ENCODE data around the gene SEZ6L. TPM values are rescaled to one million over a fixed set of nuclear protein-coding genes. Genes with fewer than 3 reads are reported as not detected.

The SEZ6L gene
- total RNA-seq, 4 donors from 2014 or later: 0.14 to 0.16 TPM; not detected in 2

DNA sequence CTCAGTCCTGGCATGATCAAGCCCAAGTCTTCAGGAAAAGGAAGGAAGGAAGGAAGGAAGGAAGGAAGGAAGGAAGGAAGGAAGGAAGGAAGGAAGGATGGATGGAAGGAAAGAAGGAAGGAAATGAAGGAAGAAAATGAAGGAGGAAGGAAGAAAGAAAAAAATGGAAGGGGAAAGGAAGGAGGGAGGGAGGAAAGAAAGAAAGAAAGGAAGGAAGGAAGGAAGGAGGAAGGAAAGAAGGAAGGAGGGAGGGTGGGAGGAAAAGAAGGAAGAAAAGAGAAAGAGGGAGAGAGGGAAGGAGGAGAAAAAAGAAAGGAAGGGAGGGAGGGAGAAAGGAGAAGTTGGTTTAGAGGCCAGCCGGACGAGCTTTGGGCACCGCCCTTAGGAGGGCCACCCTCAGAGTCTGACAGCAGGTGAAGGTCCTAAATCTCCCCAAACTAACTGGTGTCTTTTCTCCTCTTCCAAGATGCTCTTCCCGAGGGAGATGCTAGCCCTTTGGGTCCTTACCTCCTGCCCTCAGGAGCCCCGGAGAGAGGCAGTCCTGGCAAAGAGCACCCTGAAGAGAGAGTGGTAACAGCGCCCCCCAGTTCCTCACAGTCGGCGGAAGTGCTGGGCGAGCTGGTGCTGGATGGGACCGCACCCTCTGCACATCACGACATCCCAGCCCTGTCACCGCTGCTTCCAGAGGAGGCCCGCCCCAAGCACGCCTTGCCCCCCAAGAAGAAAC, 122.8 kb downstream of the SEZ6L start:
- no peak overlapping the region for H3K4me3 ChIP-seq
- in situ Hi-C loops (cut with MboI; ENCODE audit: low pct_ligation_motif_present in 1 of 4, low pct_unique_long_range_greater_than_20kb in 1 of 4, low sequenced_read_pairs in 3 of 4) (no loop called here), intact Hi-C loops (cut with DNase I; ENCODE audit: low total_unique reads) (no loop called here)
- H3K36me3 ChIP-seq: no peaks in the 10 kb centered on the region
- H3K27me3 ChIP-seq: no peaks in the 10 kb centered on the region
- H3K9me3 ChIP-seq: no peaks in the 10 kb centered on the region
- H3K27ac ChIP-seq: no peak overlapping the region
- DNase-seq: no peak
- no peaks in the 10 kb centered on the region for H3K4me1 ChIP-seq
- 80 to 88% methylated on average over 4 to 13 of the region's 14 CpGs for WGBS, 2 donors (ENCODE audit: low coverage in 1 of 2)
- TF ChIP-seq POLR2A (IDR thresholded peaks at IDR 0.05): no peak
- TF ChIP-seq EP300 (IDR thresholded peaks at IDR 0.05; ENCODE audit: low read depth): no peak
- TF ChIP-seq POLR2AphosphoS5 (IDR thresholded peaks at IDR 0.05): no peak
- TF ChIP-seq, protein P1, sequence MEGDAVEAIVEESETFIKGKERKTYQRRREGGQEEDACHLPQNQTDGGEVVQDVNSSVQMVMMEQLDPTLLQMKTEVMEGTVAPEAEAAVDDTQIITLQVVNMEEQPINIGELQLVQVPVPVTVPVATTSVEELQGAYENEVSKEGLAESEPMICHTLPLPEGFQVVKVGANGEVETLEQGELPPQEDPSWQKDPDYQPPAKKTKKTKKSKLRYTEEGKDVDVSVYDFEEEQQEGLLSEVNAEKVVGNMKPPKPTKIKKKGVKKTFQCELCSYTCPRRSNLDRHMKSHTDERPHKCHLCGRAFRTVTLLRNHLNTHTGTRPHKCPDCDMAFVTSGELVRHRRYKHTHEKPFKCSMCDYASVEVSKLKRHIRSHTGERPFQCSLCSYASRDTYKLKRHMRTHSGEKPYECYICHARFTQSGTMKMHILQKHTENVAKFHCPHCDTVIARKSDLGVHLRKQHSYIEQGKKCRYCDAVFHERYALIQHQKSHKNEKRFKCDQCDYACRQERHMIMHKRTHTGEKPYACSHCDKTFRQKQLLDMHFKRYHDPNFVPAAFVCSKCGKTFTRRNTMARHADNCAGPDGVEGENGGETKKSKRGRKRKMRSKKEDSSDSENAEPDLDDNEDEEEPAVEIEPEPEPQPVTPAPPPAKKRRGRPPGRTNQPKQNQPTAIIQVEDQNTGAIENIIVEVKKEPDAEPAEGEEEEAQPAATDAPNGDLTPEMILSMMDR (IDR thresholded peaks at IDR 0.05): no peak

DNA sequence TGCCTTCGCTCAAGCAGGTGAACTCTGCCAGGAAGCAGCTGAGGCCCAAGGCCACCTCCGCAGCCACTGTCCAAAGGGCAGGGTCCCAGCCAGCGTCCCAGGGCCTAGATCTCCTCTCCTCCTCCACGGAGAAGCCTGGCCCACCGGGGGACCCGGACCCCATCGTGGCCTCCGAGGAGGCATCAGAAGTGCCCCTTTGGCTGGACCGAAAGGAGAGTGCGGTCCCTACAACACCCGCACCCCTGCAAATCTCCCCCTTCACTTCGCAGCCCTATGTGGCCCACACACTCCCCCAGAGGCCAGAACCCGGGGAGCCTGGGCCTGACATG, 123.4 kb downstream of the SEZ6L start:
- H3K36me3 ChIP-seq: no peaks in the 10 kb centered on the region
- WGBS, 2 donors (ENCODE audit: low coverage in 1 of 2): 60 to 84% methylated on average over 1 to 12 of the region's 13 CpGs
- H3K27me3 ChIP-seq: no peaks in the 10 kb centered on the region
- H3K9me3 ChIP-seq: no peaks in the 10 kb centered on the region
- intact Hi-C loops (cut with DNase I; ENCODE audit: low total_unique reads): no loop called here
- no peak for DNase-seq
- H3K4me3 ChIP-seq: no peak overlapping the region
- no peak overlapping the region for H3K27ac ChIP-seq
- no peaks in the 10 kb centered on the region for H3K4me1 ChIP-seq
- in situ Hi-C loops (cut with MboI; ENCODE audit: low pct_ligation_motif_present in 1 of 4, low pct_unique_long_range_greater_than_20kb in 1 of 4, low sequenced_read_pairs in 3 of 4): no loop called here
- TF ChIP-seq, protein P1 (IDR thresholded peaks at IDR 0.05): no peak
- no peak for TF ChIP-seq POLR2AphosphoS5 (IDR thresholded peaks at IDR 0.05)
- no peak for TF ChIP-seq POLR2A (IDR thresholded peaks at IDR 0.05)
- no peak for TF ChIP-seq EP300 (IDR thresholded peaks at IDR 0.05; ENCODE audit: low read depth)

DNA sequence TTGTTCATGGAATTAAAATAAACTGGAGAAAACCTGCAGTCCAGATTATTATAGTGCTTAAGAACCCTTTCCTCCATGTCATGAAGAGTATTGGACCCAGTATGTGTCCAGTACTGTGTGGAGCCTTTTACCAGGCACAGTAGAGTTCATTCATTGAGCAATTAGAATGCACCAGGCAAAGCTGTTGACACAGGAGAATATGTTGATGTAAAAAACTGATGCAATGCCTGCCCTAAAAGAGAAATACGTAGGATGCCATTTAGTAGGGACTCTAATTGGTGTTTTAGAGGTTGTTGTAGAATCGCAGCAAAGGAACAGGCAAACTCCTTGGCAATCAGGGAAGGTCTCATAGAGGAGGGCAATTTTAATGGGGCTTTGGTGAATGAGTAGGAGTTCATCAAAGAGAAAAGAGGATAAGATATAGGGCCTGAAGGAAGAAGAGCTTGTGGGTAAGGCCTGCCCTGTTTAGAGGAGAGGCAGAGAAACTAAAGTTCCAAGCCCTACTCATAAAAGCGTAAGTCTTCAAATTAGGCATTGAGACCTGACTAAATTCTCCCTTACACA, 126.4 kb downstream of the SEZ6L start:
- WGBS, 2 donors (ENCODE audit: low coverage in 1 of 2): 96 to 99% methylated on average over 3 of the region's 3 CpGs
- Histone ChIP-seq H3K36me3 (no peaks in the 10 kb centered on the region), H3K4me3 (no peak overlapping the region), H3K27ac (no peak overlapping the region), H3K27me3 (no peaks in the 10 kb centered on the region), H3K4me1 (no peaks in the 10 kb centered on the region), H3K9me3 (no peaks in the 10 kb centered on the region)
- no peak for DNase-seq
- intact Hi-C loops (cut with DNase I; ENCODE audit: low total_unique reads) (no loop called here), in situ Hi-C loops (cut with MboI; ENCODE audit: low pct_ligation_motif_present in 1 of 4, low pct_unique_long_range_greater_than_20kb in 1 of 4, low sequenced_read_pairs in 3 of 4) (no loop called here)
- TF ChIP-seq EP300 (IDR thresholded peaks at IDR 0.05; ENCODE audit: low read depth): no peak
- no peak for TF ChIP-seq POLR2AphosphoS5 (IDR thresholded peaks at IDR 0.05)
- no peak for TF ChIP-seq POLR2A (IDR thresholded peaks at IDR 0.05)
- TF ChIP-seq, protein P1 (IDR thresholded peaks at IDR 0.05): no peak

DNA sequence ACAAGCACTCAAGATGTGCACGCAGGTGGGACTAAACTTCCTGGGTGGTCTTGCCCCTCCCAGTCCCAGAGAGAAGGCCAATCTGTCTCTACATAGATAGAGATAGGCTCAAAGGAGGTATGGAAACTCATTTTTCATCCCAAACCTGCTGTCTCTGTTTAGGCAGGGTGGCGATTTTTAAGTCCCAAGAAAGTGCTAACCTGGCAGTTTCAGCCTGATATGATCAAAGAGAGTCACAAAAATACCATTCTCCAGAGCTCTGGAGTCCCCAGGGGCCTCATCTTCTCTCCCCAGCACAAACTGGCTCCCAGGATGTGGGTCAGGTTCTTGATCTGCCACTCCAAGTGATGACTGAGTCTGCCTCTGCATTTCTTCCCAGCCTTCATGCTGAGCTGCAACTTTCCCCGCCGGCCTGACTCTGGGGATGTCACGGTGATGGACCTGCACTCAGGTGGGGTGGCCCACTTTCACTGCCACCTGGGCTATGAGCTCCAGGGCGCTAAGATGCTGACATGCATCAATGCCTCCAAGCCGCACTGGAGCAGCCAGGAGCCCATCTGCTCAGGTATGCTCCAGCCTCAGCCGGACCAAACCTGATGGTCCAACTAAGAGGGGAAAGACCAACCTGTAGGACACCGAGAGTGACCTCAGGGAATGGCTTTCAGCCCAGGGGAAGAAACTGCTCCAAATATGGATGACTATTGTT, 129.5 kb downstream of the SEZ6L start:
- Histone ChIP-seq H3K36me3 (no peaks in the 10 kb centered on the region), H3K27me3 (peaks cover 10% of the 10 kb centered on the region), H3K4me1 (no peaks in the 10 kb centered on the region), H3K4me3 (no peak overlapping the region), H3K9me3 (no peaks in the 10 kb centered on the region), H3K27ac (no peak overlapping the region)
- in situ Hi-C loops (cut with MboI; ENCODE audit: low pct_ligation_motif_present in 1 of 4, low pct_unique_long_range_greater_than_20kb in 1 of 4, low sequenced_read_pairs in 3 of 4): no loop called here
- no peak for DNase-seq
- TF ChIP-seq POLR2A (IDR thresholded peaks at IDR 0.05): no peak
- TF ChIP-seq POLR2AphosphoS5 (IDR thresholded peaks at IDR 0.05): no peak
- no peak for TF ChIP-seq EP300 (IDR thresholded peaks at IDR 0.05; ENCODE audit: low read depth)
- TF ChIP-seq, protein P1 (IDR thresholded peaks at IDR 0.05): no peak
- intact Hi-C loops (cut with DNase I; ENCODE audit: low total_unique reads): no loop called here
- WGBS, 2 donors (ENCODE audit: low coverage in 1 of 2): 78% methylated on average over 9 of the region's 9 CpGs; no CpG with 5 or more reads in 1 of the 2 donors

Measured in transverse colon (tissue), 4 donors.